Stimulated activated CD4-positive, alpha-beta T cell treated with anti-CD3 and anti-CD28 coated beads, TNF-alpha, amount 100 ng/mL, for 24 hours (primary cell): ENCODE data around the gene INTS1.
"Not testable (repeated sequence)": the region's sequence is repeated elsewhere in the genome, so short reads cannot be mapped to it uniquely, and the experiment has no call there.

Source experiments
- DNase-seq, 3 experiments: peaks; one replicate each; pipeline ENCODE4 v3.0.0-alpha.2; 2020; ENCODE audit warnings: low read depth in 3 of 3

Gene INTS1

GRCh38 chr7:1445341-1445740 is 58.8 kb downstream of the INTS1 start:
- DNase-seq: no peak

- no peak for DNase-seq
Measured at GRCh38 chr7:1444925-1445322, 59.3 kb downstream of the INTS1 start.

GRCh38 chr7:1444214-1444924 is 59.8 kb downstream of the INTS1 start:
- no peak for DNase-seq

GRCh38 chr7:1443587-1444200 is 60.5 kb downstream of the INTS1 start:
- DNase-seq: not testable (repeated sequence)

- no peak for DNase-seq
Measured at GRCh38 chr7:1442355-1443124, 61.6 kb downstream of the INTS1 start.

- DNase-seq: no peak
Measured at GRCh38 chr7:1441615-1442354, 62.4 kb downstream of the INTS1 start.

- no peak for DNase-seq
Measured at GRCh38 chr7:1440620-1441019, 63.6 kb downstream of the INTS1 start.

- DNase-seq: no peak
Measured at GRCh38 chr7:1439373-1440363, 64.5 kb downstream of the INTS1 start.

GRCh38 chr7:1438821-1439220 is 65.4 kb downstream of the INTS1 start:
- DNase-seq: no peak

GRCh38 chr7:1438208-1438607 is 66.0 kb downstream of the INTS1 start:
- no peak for DNase-seq

- DNase-seq: no peak
Measured at GRCh38 chr7:1437155-1437880, 66.9 kb downstream of the INTS1 start.

- no peak for DNase-seq
Measured at GRCh38 chr7:1436608-1437007, 67.6 kb downstream of the INTS1 start.

- DNase-seq: no peak
Measured at GRCh38 chr7:1434891-1435670, 69.1 kb downstream of the INTS1 start.

GRCh38 chr7:1434165-1434718 is 69.9 kb downstream of the INTS1 start:
- DNase-seq: no peak

GRCh38 chr7:1433128-1433920 is 70.9 kb downstream of the INTS1 start:
- DNase-seq: no peak

GRCh38 chr7:1432411-1433082 is 71.6 kb downstream of the INTS1 start:
- DNase-seq: peak; percentile 70 to 74 (median 71)

- no peak for DNase-seq
Measured at GRCh38 chr7:1431634-1432380, 72.4 kb downstream of the INTS1 start.
